GM19452 (cell line): ENCODE measurements around the gene NRXN3.

Experiments used
- ATAC-seq: cut with Tn5 transposase; IDR thresholded peaks from one replicate; pipeline ENCODE4 v1.9.1; 2021; ENCODE audit not compliant: unreplicated experiment

NRXN3 gene

GRCh38 chr14:79871136-79871535 lies 1701.0 kb downstream of the NRXN3 start:
- ATAC-seq, result no peak

- no peak for ATAC-seq
Measured at GRCh38 chr14:79878229-79878628, 1708.1 kb downstream of the NRXN3 start.

GRCh38 chr14:79878785-79879184 lies 1708.6 kb downstream of the NRXN3 start:
- no peak for ATAC-seq

- no peak for ATAC-seq
Measured at GRCh38 chr14:79881299-79881698, 1711.1 kb downstream of the NRXN3 start.

GRCh38 chr14:79890527-79890926 lies 1720.4 kb downstream of the NRXN3 start:
- no peak for ATAC-seq

GRCh38 chr14:79896009-79896408 lies 1725.8 kb downstream of the NRXN3 start:
- no peak for ATAC-seq

GRCh38 chr14:79899610-79900009 lies 1729.4 kb downstream of the NRXN3 start:
- ATAC-seq, result no peak

GRCh38 chr14:79904497-79904896 lies 1734.3 kb downstream of the NRXN3 start:
- no peak for ATAC-seq

- ATAC-seq, result no peak
Measured at GRCh38 chr14:79906994-79907393, 1736.8 kb downstream of the NRXN3 start.

GRCh38 chr14:79910086-79910485 lies 1739.9 kb downstream of the NRXN3 start:
- ATAC-seq, result no peak

- no peak for ATAC-seq
Measured at GRCh38 chr14:79911744-79912143, 1741.6 kb downstream of the NRXN3 start.

- ATAC-seq, result no peak
Measured at GRCh38 chr14:79914595-79914994, 1744.4 kb downstream of the NRXN3 start.

GRCh38 chr14:79915406-79915805 lies 1745.2 kb downstream of the NRXN3 start:
- no peak for ATAC-seq

- no peak for ATAC-seq
Measured at GRCh38 chr14:79916281-79916680, 1746.1 kb downstream of the NRXN3 start.

GRCh38 chr14:79916892-79917291 lies 1746.7 kb downstream of the NRXN3 start:
- no peak for ATAC-seq
